Fibroblast of lung (primary cell): ENCODE data around the gene CFAP221. TPM values are rescaled to one million over a fixed set of nuclear protein-coding genes. Genes with fewer than 3 reads are reported as not detected.

Experiments
- DNase-seq, 2 donors: peaks; one replicate each; pipeline versions ENCODE4 v3.0.0 to v3.0.0-alpha.2; 2010; ENCODE audit warnings: low read depth in 2 of 2
- H2AFZ ChIP-seq: 2 replicates; pipeline ENCODE4 v1.5.1; 2012; ENCODE audit warnings: low read length, control low read depth, inconsistent platforms
- H3K27ac ChIP-seq: 2 replicates; pipeline ENCODE4 v1.5.1; 2011; ENCODE audit warnings: low read length, control low read depth; ENCODE audit not compliant: insufficient read depth
- H3K27me3 ChIP-seq: 2 replicates; pipeline ENCODE4 v1.5.1; 2011; ENCODE audit warnings: mild to moderate bottlenecking, low read length; ENCODE audit not compliant: control insufficient read depth, insufficient read depth
- H3K36me3 ChIP-seq: 2 replicates; pipeline ENCODE4 v1.5.1; 2011; ENCODE audit warnings: low read length; ENCODE audit not compliant: control insufficient read depth, insufficient read depth
- H3K4me1 ChIP-seq: 2 replicates; pipeline ENCODE4 v1.5.1; 2011; ENCODE audit warnings: low read length; ENCODE audit not compliant: control insufficient read depth, insufficient read depth; ENCODE audit errors: extremely low read depth
- H3K4me2 ChIP-seq: 2 replicates; pipeline ENCODE4 v1.5.1; 2011; ENCODE audit warnings: low read length, control low read depth; ENCODE audit not compliant: insufficient read depth; ENCODE audit errors: extremely low read depth
- H3K4me3 ChIP-seq, 4 experiments: fragments of 200-600 bp in 1 of 4; sonication (generic) in 1 of 4; replicated peaks in 1 of 4; 2 replicates each; pipeline ENCODE4 v1.5.1; 2011 to 2016; ENCODE audit warnings: low read length in 4 of 4, low read depth in 3 of 4, mild to moderate bottlenecking in 3 of 4, control low read depth in 2 of 4, inconsistent platforms in 1 of 4, mixed read lengths in 1 of 4; ENCODE audit not compliant: insufficient read depth in 1 of 4; ENCODE audit errors: control extremely low read depth in 1 of 4
- H3K79me2 ChIP-seq: 2 replicates; pipeline ENCODE4 v1.5.1; 2012; ENCODE audit warnings: mild to moderate bottlenecking, low read length, inconsistent platforms; ENCODE audit not compliant: control insufficient read depth, insufficient read depth
- H3K9ac ChIP-seq: 2 replicates; pipeline ENCODE4 v1.5.1; 2011; ENCODE audit warnings: mild to moderate bottlenecking, low read length, control low read depth; ENCODE audit not compliant: insufficient read depth
- H3K9me3 ChIP-seq: 2 replicates; pipeline ENCODE4 v1.5.1; 2012; ENCODE audit warnings: low read depth, low read length; ENCODE audit not compliant: control insufficient read depth, insufficient read depth
- H4K20me1 ChIP-seq: 2 replicates; pipeline ENCODE4 v1.5.1; 2011; ENCODE audit warnings: low read length; ENCODE audit not compliant: control insufficient read depth, insufficient read depth; ENCODE audit errors: extremely low read depth
- CTCF ChIP-seq, 2 donors: IDR thresholded peaks in 1 of 2; conservative IDR thresholded peaks in 1 of 2; 1 replicate in 1 of 2; 2 replicates in 1 of 2; pipeline ENCODE4 v1.5.1; 2011 to 2012; ENCODE audit warnings: low read length in 2 of 2, control low read depth in 1 of 2, inconsistent platforms in 1 of 2, low read depth in 1 of 2, mild to moderate bottlenecking in 1 of 2
- EZH2 ChIP-seq: IDR thresholded peaks from 2 replicates; pipeline ENCODE4 v1.5.1; 2012; ENCODE audit warnings: low read length, control low read depth, mild to moderate bottlenecking; ENCODE audit errors: missing control alignments
- polyA plus RNA-seq, 2 donors: library from polyadenylated mRNA; depleted of rRNA in 1 of 2; stranded (reverse) in 1 of 2; unstranded in 1 of 2; fragments of >200 nt; gene quantifications; 2 replicates each; pipeline ENCODE4 v1.2.1, GENCODE V29; 2011 to 2012; ENCODE audit warnings: missing spikeins in 1 of 2
- total RNA-seq: library from RNA; depleted of rRNA; stranded (reverse); fragments of >200 nt; gene quantifications from 2 replicates; pipeline ENCODE4 v1.2.1, GENCODE V29; 2014

Gene CFAP221
- total and polyA plus RNA-seq, 2 donors (not counting 1 experiment from before 2014, with no cell fraction given): 0.07 TPM; not detected in 1

DNA sequence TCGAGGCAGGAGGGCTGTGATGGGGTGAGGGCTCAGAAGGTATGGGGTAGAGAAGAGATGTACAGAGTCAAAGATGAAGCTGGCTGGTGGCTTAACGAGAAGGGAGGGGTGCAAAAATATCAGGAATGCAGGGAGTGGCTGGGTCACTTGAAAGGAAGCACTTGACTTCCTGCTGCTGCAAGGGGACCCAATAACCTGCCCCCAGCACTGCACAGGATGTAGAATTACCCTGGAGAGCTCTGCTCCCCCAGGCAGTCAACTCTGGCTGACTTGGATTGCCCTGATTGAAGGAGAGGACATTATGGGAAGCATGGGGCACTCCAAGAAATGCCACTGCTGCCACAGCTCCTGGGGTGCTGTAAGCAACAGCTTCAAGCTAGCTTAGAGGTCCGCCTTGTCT, 41.8 kb downstream of the CFAP221 start:
- no peak for TF ChIP-seq EZH2
- no peak for TF ChIP-seq CTCF (conservative IDR thresholded peaks at IDR 0.05 in 1 of 2, IDR thresholded peaks at IDR 0.05 in 1 of 2; ENCODE audit: low read depth in 1 of 2, low read length in 2 of 2)
- H3K9ac ChIP-seq: no peak overlapping the region
- H3K27ac ChIP-seq: no peak overlapping the region
- no peaks in the 10 kb centered on the region for H3K36me3 ChIP-seq
- no peak overlapping the region for H3K4me2 ChIP-seq
- no peaks in the 10 kb centered on the region for H4K20me1 ChIP-seq
- H3K79me2 ChIP-seq: no peaks in the 10 kb centered on the region
- H3K4me1 ChIP-seq: no peaks in the 10 kb centered on the region
- no peaks in the 10 kb centered on the region for H3K27me3 ChIP-seq
- no peak overlapping the region for H3K4me3 ChIP-seq
- no peak for DNase-seq
- H2AFZ ChIP-seq: no peak overlapping the region
- H3K9me3 ChIP-seq: no peaks in the 10 kb centered on the region

DNA sequence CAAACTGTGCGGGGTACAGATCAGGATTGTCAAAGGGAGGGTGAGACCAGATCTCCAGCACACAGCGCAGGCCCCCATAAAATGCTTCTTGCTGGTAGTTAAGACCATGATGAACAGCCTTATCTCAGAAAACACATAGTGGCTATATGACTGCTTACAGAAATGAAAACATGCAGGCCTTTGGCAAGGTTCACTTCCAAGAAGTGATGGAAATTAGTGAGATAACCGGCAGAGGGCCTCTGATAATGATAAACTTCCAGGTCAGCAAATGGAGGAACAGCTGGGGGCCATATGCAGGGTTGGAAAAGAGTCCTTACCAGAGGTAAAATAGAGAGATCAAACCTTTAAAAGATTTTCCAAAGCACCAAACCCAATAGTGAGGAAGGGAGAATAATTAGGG, 46.6 kb downstream of the CFAP221 start:
- no peak for DNase-seq
- H3K27ac ChIP-seq: no peak overlapping the region

GRCh38 chr2:119591523-119591922, 47.3 kb downstream of the CFAP221 start:
- Histone ChIP-seq H3K4me3 (no peak overlapping the region), H3K79me2 (no peaks in the 10 kb centered on the region), H3K36me3 (no peaks in the 10 kb centered on the region), H3K9me3 (no peaks in the 10 kb centered on the region), H3K4me1 (no peaks in the 10 kb centered on the region), H3K27ac (no peak overlapping the region), H3K9ac (no peak overlapping the region), H2AFZ (no peak overlapping the region), H3K4me2 (no peak overlapping the region), H4K20me1 (no peaks in the 10 kb centered on the region), H3K27me3 (no peaks in the 10 kb centered on the region)
- DNase-seq: no peak
- TF ChIP-seq EZH2: no peak
- no peak for TF ChIP-seq CTCF (conservative IDR thresholded peaks at IDR 0.05 in 1 of 2, IDR thresholded peaks at IDR 0.05 in 1 of 2; ENCODE audit: low read depth in 1 of 2, low read length in 2 of 2)

More for the DNA sequence above, 46.6 kb downstream of the CFAP221 start:
- H3K4me1 ChIP-seq: no peaks in the 10 kb centered on the region
- no peaks in the 10 kb centered on the region for H3K36me3 ChIP-seq
- TF ChIP-seq CTCF (conservative IDR thresholded peaks at IDR 0.05 in 1 of 2, IDR thresholded peaks at IDR 0.05 in 1 of 2; ENCODE audit: low read depth in 1 of 2, low read length in 2 of 2) (no peak), EZH2 (no peak)
- H4K20me1 ChIP-seq: no peaks in the 10 kb centered on the region
- H3K4me3 ChIP-seq: no peak overlapping the region
- no peak overlapping the region for H3K4me2 ChIP-seq
- no peaks in the 10 kb centered on the region for H3K27me3 ChIP-seq
- no peak overlapping the region for H2AFZ ChIP-seq
- H3K9me3 ChIP-seq: no peaks in the 10 kb centered on the region
- no peak overlapping the region for H3K9ac ChIP-seq
- H3K79me2 ChIP-seq: no peaks in the 10 kb centered on the region
